Upper lobe of right lung (tissue), 1 donor: ENCODE results near the gene RIOX2. TPM values are rescaled to one million over a fixed set of nuclear protein-coding genes. Genes with fewer than 3 reads are reported as not detected.

ENCODE experiments used
- ATAC-seq: fragments of 200-7000 bp; cut with Tn5 transposase; one replicate; pipeline ENCODE4 v1.9.1; 2020; ENCODE audit warnings: mild to moderate bottlenecking, moderate library complexity
- DNase-seq: peaks from one replicate; pipeline ENCODE4 v3.0.0-alpha.2; 2020
- H3K27ac ChIP-seq: fragments of 200-600 bp; one replicate; pipeline ENCODE4 v1.8.0; 2022
- H3K27me3 ChIP-seq: fragments of 200-600 bp; one replicate; pipeline ENCODE4 v1.8.0; 2022; ENCODE audit warnings: mild to moderate bottlenecking
- H3K36me3 ChIP-seq: fragments of 200-600 bp; one replicate; pipeline ENCODE4 v1.8.0; 2022
- H3K4me1 ChIP-seq: fragments of 200-600 bp; one replicate; pipeline ENCODE4 v1.8.0; 2022
- H3K4me3 ChIP-seq: fragments of 200-600 bp; one replicate; pipeline ENCODE4 v1.8.0; 2022; ENCODE audit warnings: mild to moderate bottlenecking
- H3K9me3 ChIP-seq: fragments of 200-600 bp; one replicate; pipeline ENCODE4 v1.8.0; 2022
- intact Hi-C: fragments of 100-400 bp; cut with DNase I; formaldehyde crosslinking; loops from one replicate; pipeline ENCODE4 v1.11.0; 2022
- total RNA-seq: library from RNA; stranded (reverse); fragmentation: NEBNext Ultra II Directional; extraction: Animal tissue kit (Norgen Biotek cat#: 25700); gene quantifications from one replicate; pipeline ENCODE4 v1.2.1, GENCODE V29; 2021
- TF ChIP-seq, protein P1 (sequence below): fragments of 200-600 bp; IDR thresholded peaks from one replicate; pipeline ENCODE4 v1.8.0; 2022; ENCODE audit warnings: antibody characterized with exemption
- donor health status: DM: no; HTN: yes; CAD: no; lungs with severe emphysema.

Gene RIOX2
- total RNA-seq, 1 donor from 2014 or later, result 20.5 TPM

DNA sequence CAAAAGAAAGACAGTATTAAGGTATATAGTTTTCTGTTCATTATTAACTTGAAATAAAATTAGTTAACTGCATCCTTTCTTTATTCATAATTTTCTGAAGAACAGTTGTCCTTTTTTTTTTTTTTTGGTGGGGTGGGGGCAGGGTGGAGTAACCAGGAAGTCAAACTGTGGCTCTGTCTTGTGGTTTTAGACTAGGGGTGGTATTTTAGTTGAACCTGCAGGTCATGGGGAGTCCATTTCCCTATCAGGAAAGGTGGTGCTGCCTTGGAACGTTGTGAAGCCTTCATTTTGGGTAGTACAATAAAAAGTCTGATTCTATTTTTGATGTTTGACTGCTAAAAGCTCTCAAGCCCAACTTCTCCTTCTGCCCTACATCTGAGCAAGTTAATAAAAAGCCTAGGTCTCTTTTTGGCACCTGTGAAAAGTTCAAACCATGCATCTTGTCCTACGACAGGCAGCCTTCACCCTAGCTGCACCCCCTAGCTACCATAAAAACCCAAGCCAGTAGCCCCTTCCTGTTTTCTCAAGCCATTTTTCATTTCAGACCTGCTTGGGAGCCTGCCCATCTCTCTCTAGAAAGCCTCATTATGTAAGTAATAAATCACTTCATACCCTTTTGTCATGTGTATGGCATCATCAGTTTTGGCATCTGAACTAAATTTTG, 31.2 kb upstream of the RIOX2 start:
- no peaks in the 10 kb centered on the region for H3K4me1 ChIP-seq
- no peak overlapping the region for H3K4me3 ChIP-seq
- no peak overlapping the region for H3K27ac ChIP-seq
- no peak for ATAC-seq
- DNase-seq, result no peak
- TF ChIP-seq, protein P1, sequence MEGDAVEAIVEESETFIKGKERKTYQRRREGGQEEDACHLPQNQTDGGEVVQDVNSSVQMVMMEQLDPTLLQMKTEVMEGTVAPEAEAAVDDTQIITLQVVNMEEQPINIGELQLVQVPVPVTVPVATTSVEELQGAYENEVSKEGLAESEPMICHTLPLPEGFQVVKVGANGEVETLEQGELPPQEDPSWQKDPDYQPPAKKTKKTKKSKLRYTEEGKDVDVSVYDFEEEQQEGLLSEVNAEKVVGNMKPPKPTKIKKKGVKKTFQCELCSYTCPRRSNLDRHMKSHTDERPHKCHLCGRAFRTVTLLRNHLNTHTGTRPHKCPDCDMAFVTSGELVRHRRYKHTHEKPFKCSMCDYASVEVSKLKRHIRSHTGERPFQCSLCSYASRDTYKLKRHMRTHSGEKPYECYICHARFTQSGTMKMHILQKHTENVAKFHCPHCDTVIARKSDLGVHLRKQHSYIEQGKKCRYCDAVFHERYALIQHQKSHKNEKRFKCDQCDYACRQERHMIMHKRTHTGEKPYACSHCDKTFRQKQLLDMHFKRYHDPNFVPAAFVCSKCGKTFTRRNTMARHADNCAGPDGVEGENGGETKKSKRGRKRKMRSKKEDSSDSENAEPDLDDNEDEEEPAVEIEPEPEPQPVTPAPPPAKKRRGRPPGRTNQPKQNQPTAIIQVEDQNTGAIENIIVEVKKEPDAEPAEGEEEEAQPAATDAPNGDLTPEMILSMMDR, result no peak
- H3K9me3 ChIP-seq, result no peaks in the 10 kb centered on the region
- no peaks in the 10 kb centered on the region for H3K36me3 ChIP-seq
- H3K27me3 ChIP-seq, result no peaks in the 10 kb centered on the region
- intact Hi-C loops, result no loop called here

DNA sequence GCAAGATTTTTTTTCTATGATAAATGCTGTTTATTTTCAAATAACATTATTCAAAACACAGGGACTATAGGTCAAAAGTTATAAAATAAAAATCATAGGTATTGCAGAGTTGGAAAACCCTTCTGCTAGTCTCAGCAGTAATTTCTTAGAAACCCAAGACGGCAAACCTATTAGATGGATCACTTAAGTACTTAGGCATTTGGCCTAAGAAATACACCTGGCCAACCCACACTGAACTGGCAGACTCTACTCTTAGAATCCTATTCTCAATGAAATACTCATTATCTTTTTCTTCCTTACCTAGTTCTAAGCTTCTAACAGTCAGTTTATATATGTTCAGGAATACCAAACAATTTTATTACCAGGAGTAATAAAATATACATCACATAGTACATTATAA, 30.5 kb upstream of the RIOX2 start:
- intact Hi-C loops, result no loop called here
- DNase-seq (no peak), ATAC-seq (no peak)
- Histone ChIP-seq H3K4me3 (no peak overlapping the region), H3K9me3 (no peaks in the 10 kb centered on the region), H3K36me3 (no peaks in the 10 kb centered on the region), H3K4me1 (no peaks in the 10 kb centered on the region), H3K27ac (no peak overlapping the region), H3K27me3 (no peaks in the 10 kb centered on the region)
- TF ChIP-seq, protein P1, result no peak

DNA sequence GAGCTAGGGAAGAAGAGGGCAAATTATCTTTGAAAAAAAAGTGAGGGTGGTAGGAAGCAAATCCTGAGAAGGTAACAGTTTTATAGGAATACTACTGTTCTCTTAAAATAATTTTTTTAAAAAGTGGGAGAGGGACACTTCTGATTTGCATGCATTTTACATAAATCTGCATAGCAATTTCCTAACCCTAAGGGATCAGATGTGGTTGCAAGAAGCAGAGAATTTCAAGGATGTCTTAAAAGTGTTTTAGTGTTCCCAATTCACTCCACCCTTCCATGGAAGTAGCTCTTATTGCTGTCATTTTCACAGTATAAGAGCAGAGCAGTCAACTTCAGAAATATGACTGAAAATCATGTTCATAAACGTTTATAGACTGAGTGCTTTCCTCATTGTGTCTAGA, 27.8 kb upstream of the RIOX2 start:
- TF ChIP-seq, protein P1, result no peak
- DNase-seq (no peak), ATAC-seq (no peak)
- Histone ChIP-seq H3K4me1 (no peaks in the 10 kb centered on the region), H3K4me3 (no peak overlapping the region), H3K36me3 (no peaks in the 10 kb centered on the region), H3K9me3 (no peaks in the 10 kb centered on the region), H3K27me3 (no peaks in the 10 kb centered on the region), H3K27ac (no peak overlapping the region)
- intact Hi-C loops, result no loop called here

DNA sequence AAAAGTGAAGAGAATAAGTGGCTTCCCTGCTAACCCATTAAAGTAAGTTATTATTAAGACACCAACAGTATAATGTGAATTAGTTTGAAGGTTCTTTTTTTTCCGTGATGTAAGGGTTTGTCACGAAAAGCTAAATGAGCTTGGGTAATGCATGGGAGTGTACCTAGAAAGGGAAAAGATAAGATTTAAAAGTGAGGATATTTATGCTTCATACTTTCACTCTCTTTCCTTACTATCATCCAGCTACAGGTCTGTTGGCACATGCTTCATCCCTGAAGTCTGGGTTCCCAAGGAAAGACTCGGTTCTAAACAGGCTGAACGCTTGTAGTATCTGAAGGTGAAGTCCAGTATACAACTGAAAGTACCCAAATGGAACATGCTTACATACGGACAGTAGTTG, 26.9 kb upstream of the RIOX2 start:
- no peaks in the 10 kb centered on the region for H3K4me1 ChIP-seq
- no peaks in the 10 kb centered on the region for H3K9me3 ChIP-seq
- H3K27ac ChIP-seq, result no peak overlapping the region
- ATAC-seq (no peak), DNase-seq (no peak)
- intact Hi-C loops, result no loop called here
- no peaks in the 10 kb centered on the region for H3K36me3 ChIP-seq
- no peak overlapping the region for H3K4me3 ChIP-seq
- H3K27me3 ChIP-seq, result no peaks in the 10 kb centered on the region
- TF ChIP-seq, protein P1, result no peak

DNA sequence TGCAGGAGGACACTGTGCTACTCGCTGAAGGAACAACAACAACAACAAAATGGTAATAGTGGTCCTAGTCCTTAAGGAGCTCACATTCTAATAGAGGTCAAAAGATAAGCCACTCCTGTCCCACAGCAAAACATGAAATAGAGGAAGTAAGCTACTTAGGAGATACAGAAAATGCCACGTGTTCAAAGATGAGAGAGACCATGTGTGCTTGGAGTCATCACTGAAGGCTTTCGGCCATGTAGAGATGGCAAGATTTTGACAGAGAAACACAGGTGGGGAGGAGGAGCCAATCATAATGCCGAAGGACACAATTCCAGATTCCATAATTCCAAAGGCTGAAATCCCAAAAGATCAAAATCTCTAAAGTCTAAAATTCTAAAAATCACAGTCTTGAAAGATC, 24.8 kb upstream of the RIOX2 start:
- ATAC-seq (no peak), DNase-seq (no peak)
- Histone ChIP-seq H3K36me3 (no peaks in the 10 kb centered on the region), H3K4me1 (no peaks in the 10 kb centered on the region), H3K4me3 (no peak overlapping the region), H3K9me3 (no peaks in the 10 kb centered on the region), H3K27ac (no peak overlapping the region), H3K27me3 (no peaks in the 10 kb centered on the region)
- intact Hi-C loops, result no loop called here
- TF ChIP-seq, protein P1, result no peak
